ENCODE data around the gene TPCN2. TPM values are rescaled to one million over a fixed set of nuclear protein-coding genes. Genes with fewer than 3 reads are reported as not detected.

The TPCN2 gene
- total RNA-seq, 4 donors from 2014 or later: 16.8 to 33.8 (median 28.3) TPM

DNA sequence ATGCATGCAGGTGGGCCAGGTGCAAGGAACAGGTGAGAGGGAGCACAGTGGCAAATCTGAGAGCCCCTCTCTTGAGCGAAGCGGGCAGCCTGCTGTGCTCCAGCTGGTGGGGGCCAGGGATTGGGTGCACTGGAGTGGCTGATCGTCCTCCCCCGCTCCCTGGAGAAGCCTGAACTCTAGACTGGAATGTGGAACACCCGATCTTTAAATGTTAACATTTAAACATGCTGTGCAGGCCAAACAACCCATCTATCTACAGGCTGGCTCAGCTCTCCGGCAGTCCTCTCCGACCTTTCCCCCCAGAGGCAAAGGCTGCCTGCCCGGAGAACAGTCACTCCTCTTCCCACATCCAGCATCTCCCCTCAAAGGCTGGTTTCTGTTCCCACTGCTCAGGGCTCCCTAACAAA is 40.8 kb upstream of the TPCN2 start:
- TF ChIP-seq POLR2AphosphoS5 (IDR thresholded peaks at IDR 0.05): peak; percentile 91
- TF ChIP-seq EP300 (IDR thresholded peaks at IDR 0.05): no peak
- TF ChIP-seq POLR2A (IDR thresholded peaks at IDR 0.05): no peak
- peaks cover 6 to 93% (median 59%) of the 10 kb centered on the region in 3 donors for H3K4me1 ChIP-seq
- H3K36me3 ChIP-seq: peaks cover 0 to 42% of the 10 kb centered on the region in 2 donors
- peak overlapping the region in 1 of 2 donors; percentile 70 for H3K4me3 ChIP-seq
- no CpG with 5 or more reads among the region's 8 CpGs for WGBS, 2 donors (ENCODE audit: low coverage in 1 of 2)
- H3K27me3 ChIP-seq: peaks cover 3% of the 10 kb centered on the region
- peak overlapping the region; percentile 88 to 99 (median 98) for H3K27ac ChIP-seq
- no peak for ATAC-seq
- H3K9me3 ChIP-seq: no peaks in the 10 kb centered on the region

GRCh38 chr11:69008737-69009440 is 39.8 kb upstream of the TPCN2 start:
- Histone ChIP-seq H3K27ac (peak overlapping the region; percentile 88 to 99 (median 98)), H3K36me3 (peaks cover 0 to 34% of the 10 kb centered on the region in 2 donors), H3K9me3 (no peaks in the 10 kb centered on the region), H3K4me1 (peaks cover 6 to 93% (median 55%) of the 10 kb centered on the region in 3 donors), H3K4me3 (peak overlapping the region in 1 of 2 donors; percentile 70), H3K27me3 (peaks cover 3% of the 10 kb centered on the region)
- peak; percentile 68 for ATAC-seq
- 27% methylated on average over 2 of the region's 17 CpGs; no CpG with 5 or more reads in 1 of the 2 donors for whole genome bisulfite sequencing, 2 donors (ENCODE audit: low coverage in 1 of 2)
- TF ChIP-seq POLR2AphosphoS5 (IDR thresholded peaks at IDR 0.05) (peak; percentile 95), EP300 (IDR thresholded peaks at IDR 0.05) (no peak), POLR2A (IDR thresholded peaks at IDR 0.05) (peak; percentile 65 to 72), CTCF (IDR thresholded peaks at IDR 0.05) (peak in 1 of 4 experiments; percentile 1)

GRCh38 chr11:69009441-69010211 is 39.1 kb upstream of the TPCN2 start:
- Histone ChIP-seq H3K9me3 (no peaks in the 10 kb centered on the region), H3K27me3 (peaks cover 3% of the 10 kb centered on the region), H3K4me3 (peak overlapping the region; percentile 70 to 77), H3K36me3 (peaks cover 0 to 26% of the 10 kb centered on the region in 2 donors), H3K4me1 (peaks cover 6 to 93% (median 56%) of the 10 kb centered on the region in 3 donors), H3K27ac (peak overlapping the region; percentile 88 to 99 (median 98))
- no peak for ATAC-seq
- WGBS, 2 donors (ENCODE audit: low coverage in 1 of 2): 55% methylated on average over 4 of the region's 16 CpGs; no CpG with 5 or more reads in 1 of the 2 donors
- TF ChIP-seq CTCF (IDR thresholded peaks at IDR 0.05) (peak in 1 of 4 experiments; percentile 19), POLR2AphosphoS5 (IDR thresholded peaks at IDR 0.05) (no peak), EP300 (IDR thresholded peaks at IDR 0.05) (no peak), POLR2A (IDR thresholded peaks at IDR 0.05) (no peak)

- Histone ChIP-seq H3K36me3 (peaks cover 0 to 18% of the 10 kb centered on the region in 2 donors), H3K4me3 (peak overlapping the region; percentile 70 to 77), H3K9me3 (no peaks in the 10 kb centered on the region), H3K27ac (peak overlapping the region; percentile 88 to 99 (median 98)), H3K27me3 (peaks cover 3% of the 10 kb centered on the region), H3K4me1 (peaks cover 6 to 93% (median 57%) of the 10 kb centered on the region in 3 donors)
- no peak for ATAC-seq
- 28 to 40% methylated on average over 2 to 3 of the region's 9 CpGs for WGBS, 2 donors (ENCODE audit: low coverage in 1 of 2)
- TF ChIP-seq POLR2A (IDR thresholded peaks at IDR 0.05) (no peak), EP300 (IDR thresholded peaks at IDR 0.05) (no peak), POLR2AphosphoS5 (IDR thresholded peaks at IDR 0.05) (peak; percentile 58)
Measured at GRCh38 chr11:69010361-69010891, 38.3 kb upstream of the TPCN2 start.

GRCh38 chr11:69010964-69011623 is 37.6 kb upstream of the TPCN2 start:
- H3K4me3 ChIP-seq: peak overlapping the region; percentile 70 to 77
- peak overlapping the region; percentile 88 to 99 (median 98) for H3K27ac ChIP-seq
- ATAC-seq: peak; percentile 67
- no peak for TF ChIP-seq EP300 (IDR thresholded peaks at IDR 0.05)
- TF ChIP-seq POLR2AphosphoS5 (IDR thresholded peaks at IDR 0.05): peak; percentile 77
- TF ChIP-seq CTCF (IDR thresholded peaks at IDR 0.05): peak in 1 of 4 experiments; percentile 7
- TF ChIP-seq POLR2A (IDR thresholded peaks at IDR 0.05): peak; percentile 81 to 86
- peaks cover 6 to 88% (median 51%) of the 10 kb centered on the region in 3 donors for H3K4me1 ChIP-seq
- no peaks in the 10 kb centered on the region for H3K9me3 ChIP-seq
- WGBS, 2 donors (ENCODE audit: low coverage in 1 of 2): 0% methylated on average over 4 of the region's 43 CpGs; no CpG with 5 or more reads in 1 of the 2 donors
- peaks cover 0 to 12% of the 10 kb centered on the region in 2 donors for H3K36me3 ChIP-seq
- H3K27me3 ChIP-seq: peaks cover 3% of the 10 kb centered on the region
